ENCODE results near the gene OST4. TPM values are rescaled to one million over a fixed set of nuclear protein-coding genes. Genes with fewer than 3 reads are reported as not detected.

The OST4 gene
- total RNA-seq, 1 donor from 2014 or later, result 395 TPM

DNA sequence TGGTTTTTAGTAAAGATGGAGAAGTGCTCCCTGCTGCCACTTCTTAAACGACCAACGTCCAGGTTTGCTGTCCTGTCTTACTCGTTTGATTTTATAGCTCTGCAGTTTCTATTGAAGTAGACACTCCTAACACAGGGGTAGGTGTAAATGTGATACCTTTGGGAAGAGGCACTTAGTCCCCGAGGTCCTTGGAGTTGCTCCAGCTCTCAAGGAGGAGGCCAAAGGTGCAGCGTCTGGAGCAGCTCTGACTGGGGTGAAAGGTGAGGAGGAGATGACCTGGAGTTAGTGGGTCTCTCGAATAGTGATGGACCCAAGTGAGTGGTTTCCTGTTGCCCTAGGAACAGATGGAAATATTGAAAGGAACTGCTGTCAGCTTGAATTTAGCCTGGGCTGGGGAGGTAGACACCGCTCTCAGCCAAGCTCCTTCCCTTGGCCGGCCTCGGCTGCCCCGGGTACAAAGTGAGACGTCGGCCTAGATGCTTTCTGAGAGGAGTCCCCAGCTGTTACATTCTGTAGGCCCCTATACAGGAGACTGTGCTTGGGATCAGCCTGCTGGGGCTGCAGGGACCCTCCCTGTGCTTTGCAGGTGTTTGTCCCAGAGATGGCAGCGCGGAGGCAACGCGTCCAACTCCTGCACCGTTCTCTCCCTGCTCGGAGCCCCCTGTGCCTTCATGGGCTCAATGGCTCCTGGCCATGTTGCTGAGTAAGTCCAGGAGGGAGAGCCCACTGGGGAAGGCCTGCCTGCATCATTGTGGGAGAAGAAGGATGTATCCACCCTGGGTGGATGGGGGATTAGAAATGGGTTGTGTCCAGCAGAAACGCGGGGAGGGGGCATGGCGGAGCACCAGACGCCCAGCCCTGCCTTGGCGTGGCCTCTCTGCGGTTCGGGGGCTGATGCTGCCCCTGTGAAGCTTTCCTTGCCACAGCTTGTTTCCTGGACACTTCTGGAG lies 20.6 kb upstream of the OST4 start:
- no peak for FAIRE-seq
- no peak overlapping the region for H3K27ac Mint-ChIP-seq (ENCODE audit: unreplicated experiment)

GRCh38 chr2:27089111-27089954 lies 17.9 kb upstream of the OST4 start:
- Mint-ChIP-seq H3K9me3 (ENCODE audit: unreplicated experiment) (peaks cover 2% of the 10 kb centered on the region), H3K27ac (ENCODE audit: unreplicated experiment) (no peak overlapping the region), H3K36me3 (ENCODE audit: low read depth, unreplicated experiment) (no peaks in the 10 kb centered on the region), H3K27me3 (ENCODE audit: low read depth, unreplicated experiment) (peaks cover 24% of the 10 kb centered on the region), H3K4me3 (ENCODE audit: unreplicated experiment) (no peak overlapping the region), H3K4me1 (ENCODE audit: low read depth, unreplicated experiment) (no peaks in the 10 kb centered on the region)
- TF ChIP-seq CTCF (IDR thresholded peaks at IDR 0.05; ENCODE audit: insufficient read depth, low read depth, low read length), result no peak
- TF ChIP-seq EZH2 (IDR thresholded peaks at IDR 0.05; ENCODE audit: insufficient read depth, low read length), result no peak
- Histone ChIP-seq H3K9me3 (ENCODE audit: insufficient read depth, low read depth, low read length) (no peaks in the 10 kb centered on the region), H3K27ac (ENCODE audit: low read depth, low read length) (no peak overlapping the region), H3K36me3 (ENCODE audit: insufficient read depth, low read length) (no peaks in the 10 kb centered on the region), H3K4me1 (ENCODE audit: insufficient read depth, low read length) (peaks cover 19% of the 10 kb centered on the region), H3K9ac (ENCODE audit: low read length) (no peak overlapping the region), H3K4me2 (ENCODE audit: low read length) (no peak overlapping the region), H3K4me3 (ENCODE audit: insufficient read depth, low read depth, low read length) (no peak overlapping the region), H2AFZ (ENCODE audit: low read depth, low read length) (no peak overlapping the region), H3K79me2 (ENCODE audit: insufficient read depth, low read length) (no peaks in the 10 kb centered on the region), H3K27me3 (ENCODE audit: insufficient read depth, low read length) (no peaks in the 10 kb centered on the region), H4K20me1 (ENCODE audit: insufficient read depth, low read length) (peaks cover 3% of the 10 kb centered on the region)
- DNase-seq (ENCODE audit: low read depth), result no peak
- no peak for FAIRE-seq

More for the DNA sequence above, 20.6 kb upstream of the OST4 start:
- Histone ChIP-seq H3K27me3 (ENCODE audit: insufficient read depth, low read length) (no peaks in the 10 kb centered on the region), H3K36me3 (ENCODE audit: insufficient read depth, low read length) (no peaks in the 10 kb centered on the region), H3K4me2 (ENCODE audit: low read length) (no peak overlapping the region), H3K9ac (ENCODE audit: low read length) (no peak overlapping the region), H3K9me3 (ENCODE audit: insufficient read depth, low read depth, low read length) (no peaks in the 10 kb centered on the region), H3K4me3 (ENCODE audit: insufficient read depth, low read depth, low read length) (no peak overlapping the region), H3K79me2 (ENCODE audit: insufficient read depth, low read length) (no peaks in the 10 kb centered on the region), H4K20me1 (ENCODE audit: insufficient read depth, low read length) (no peaks in the 10 kb centered on the region), H2AFZ (ENCODE audit: low read depth, low read length) (no peak overlapping the region), H3K4me1 (ENCODE audit: insufficient read depth, low read length) (peaks cover 2% of the 10 kb centered on the region), H3K27ac (ENCODE audit: low read depth, low read length) (no peak overlapping the region)
- Mint-ChIP-seq H3K4me1 (ENCODE audit: low read depth, unreplicated experiment) (no peaks in the 10 kb centered on the region), H3K4me3 (ENCODE audit: unreplicated experiment) (no peak overlapping the region), H3K9me3 (ENCODE audit: unreplicated experiment) (peaks cover 2% of the 10 kb centered on the region), H3K36me3 (ENCODE audit: low read depth, unreplicated experiment) (no peaks in the 10 kb centered on the region), H3K27me3 (ENCODE audit: low read depth, unreplicated experiment) (peaks cover 24% of the 10 kb centered on the region)
- DNase-seq (ENCODE audit: low read depth), result no peak
- no peak for TF ChIP-seq EZH2 (IDR thresholded peaks at IDR 0.05; ENCODE audit: insufficient read depth, low read length)
- no peak for TF ChIP-seq CTCF (IDR thresholded peaks at IDR 0.05; ENCODE audit: insufficient read depth, low read depth, low read length)

Data from astrocyte (in vitro differentiated cells and primary cell).